ENCODE data around the gene SLC1A5. TPM values are rescaled to one million over a fixed set of nuclear protein-coding genes. Genes with fewer than 3 reads are reported as not detected.

The SLC1A5 gene
- polyA plus RNA-seq, 1 of the 3 experiments (the other 2 are of a cell fraction): 80.4 TPM

- Histone ChIP-seq H3K4me2 (peak overlapping the region; percentile 98), H3K36me3 (replicated peaks in 1 of 2; ENCODE audit: control insufficient read depth in 1 of 2, insufficient read depth in 2 of 2, low read length in 1 of 2) (peaks cover 8 to 24% of the 10 kb centered on the region in 2 experiments), H3K79me2 (ENCODE audit: insufficient read depth) (peaks cover 75% of the 10 kb centered on the region), H3K9me2 (no peaks in the 10 kb centered on the region), H3K27me3 (ENCODE audit: insufficient read depth) (no peaks in the 10 kb centered on the region), H3K4me1 (ENCODE audit: control insufficient read depth in 1 of 2, insufficient read depth in 2 of 2, low read depth in 1 of 2, low read length in 1 of 2) (peaks cover 18 to 30% of the 10 kb centered on the region in 2 experiments; a peak in 3 of 4 replicates), H2AFZ (ENCODE audit: low read depth) (no peak overlapping the region), H3K4me3 (ENCODE audit: low read depth in 2 of 2, low read length in 1 of 2) (peak overlapping the region; percentile 62 to 95), H3K9ac (peak overlapping the region; percentile 91), H3K9me3 (no peaks in the 10 kb centered on the region), H3K27ac (ENCODE audit: low read depth in 2 of 2, low read length in 1 of 2) (peak overlapping the region; percentile 87 to 92), H3F3A (replicated peaks; ENCODE audit: insufficient read depth) (peaks cover 22% of the 10 kb centered on the region), H4K20me1 (ENCODE audit: insufficient read depth) (peaks cover 9% of the 10 kb centered on the region; the same call in 1 of the 2 replicates)
- WGBS (ENCODE audit: low lambda C conversion rate): 62% methylated on average over 4 of the region's 4 CpGs
- CTCF ChIA-PET: interaction anchor here (0.6 to 2.3 kb wide), 5 partner anchors 13 to 83 kb away, joined by 3 to 14 read pairs (median 5); no protein-coding TSS in a partner anchor
- POLR2A ChIA-PET: interaction anchor here (0.6 kb wide), 1 partner anchor 40 kb away, joined by 3 read pairs; the partner anchor contains the start of gene FKRP
- TF ChIP-seq EP300 (IDR thresholded peaks at IDR 0.05; ENCODE audit: borderline replicate concordance in 1 of 2, low read depth in 1 of 2, low read length in 1 of 2) (no peak), USF2 (IDR thresholded peaks at IDR 0.05; ENCODE audit: borderline replicate concordance, low read depth, low read length) (no peak), EZH2phosphoT487 (IDR thresholded peaks at IDR 0.05; ENCODE audit: borderline replicate concordance, low read depth) (no peak), ELF1 (IDR thresholded peaks at IDR 0.05) (no peak), NRF1 (IDR thresholded peaks at IDR 0.05; ENCODE audit: low read depth, low read length) (no peak), MEF2A (IDR thresholded peaks at IDR 0.05; ENCODE audit: borderline replicate concordance, low read depth) (no peak), RXRA (IDR thresholded peaks at IDR 0.05; ENCODE audit: borderline replicate concordance, low read depth) (no peak), MAX (IDR thresholded peaks at IDR 0.05; ENCODE audit: low read depth) (no peak), USF1 (IDR thresholded peaks at IDR 0.05; ENCODE audit: borderline replicate concordance, low read depth) (no peak), MXI1 (IDR thresholded peaks at IDR 0.05; ENCODE audit: low read depth, low read length) (no peak), RFX5 (IDR thresholded peaks at IDR 0.05; ENCODE audit: low read length) (no peak), FOXM1 (IDR thresholded peaks at IDR 0.05; ENCODE audit: low read depth) (no peak), TAF1 (IDR thresholded peaks at IDR 0.05; ENCODE audit: borderline replicate concordance, low read depth, low read length) (no peak)
- TF ChIP-seq, protein P1, sequence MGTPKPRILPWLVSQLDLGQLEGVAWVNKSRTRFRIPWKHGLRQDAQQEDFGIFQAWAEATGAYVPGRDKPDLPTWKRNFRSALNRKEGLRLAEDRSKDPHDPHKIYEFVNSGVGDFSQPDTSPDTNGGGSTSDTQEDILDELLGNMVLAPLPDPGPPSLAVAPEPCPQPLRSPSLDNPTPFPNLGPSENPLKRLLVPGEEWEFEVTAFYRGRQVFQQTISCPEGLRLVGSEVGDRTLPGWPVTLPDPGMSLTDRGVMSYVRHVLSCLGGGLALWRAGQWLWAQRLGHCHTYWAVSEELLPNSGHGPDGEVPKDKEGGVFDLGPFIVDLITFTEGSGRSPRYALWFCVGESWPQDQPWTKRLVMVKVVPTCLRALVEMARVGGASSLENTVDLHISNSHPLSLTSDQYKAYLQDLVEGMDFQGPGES (IDR thresholded peaks at IDR 0.05; ENCODE audit: low read depth, low read length): no peak
- no peak for DNase-seq
Measured at GRCh38 chr19:46785980-46786235, 2.5 kb downstream of the SLC1A5 start.

Measured in SK-N-SH (cell line).